Left lung (tissue), 10 donors: Measurements from ENCODE around the gene SLC22A4. TPM values are rescaled to one million over a fixed set of nuclear protein-coding genes. Genes with fewer than 3 reads are reported as not detected.

Experiments used
- ATAC-seq: fragments of 200-7000 bp; cut with Tn5 transposase; one replicate; pipeline ENCODE4 v1.9.1; 2020; ENCODE audit warnings: moderate library complexity
- DNase-seq, 4 donors: peaks; one replicate each; pipeline ENCODE4 v3.0.0-alpha.2; 2013 to 2020
- H3K27ac ChIP-seq, 2 donors: fragments of 200-600 bp; sonication (generic) in 1 of 2; one replicate each; pipeline versions ENCODE4 v1.5.0 to v1.8.0; 2020 to 2021
- H3K27me3 ChIP-seq, 2 donors: fragments of 200-600 bp; sonication (generic) in 1 of 2; one replicate each; pipeline versions ENCODE4 v1.5.0 to v1.8.0; 2020 to 2021
- H3K36me3 ChIP-seq, 2 donors: fragments of 200-600 bp; sonication (generic) in 1 of 2; one replicate each; pipeline versions ENCODE4 v1.5.0 to v1.8.0; 2020 to 2021
- H3K4me1 ChIP-seq, 2 donors: fragments of 200-600 bp; one replicate each; pipeline ENCODE4 v1.8.0; 2021
- H3K4me3 ChIP-seq, 2 donors: fragments of 200-600 bp; sonication (generic) in 1 of 2; one replicate each; pipeline versions ENCODE4 v1.5.0 to v1.8.0; 2020 to 2021; ENCODE audit warnings: mild to moderate bottlenecking in 1 of 2
- H3K9me3 ChIP-seq, 2 donors: fragments of 200-600 bp; sonication (generic) in 1 of 2; one replicate each; pipeline versions ENCODE4 v1.5.0 to v1.8.0; 2020 to 2021
- CTCF ChIP-seq, 2 donors: fragments of 200-600 bp; sonication (generic) in 1 of 2; IDR thresholded peaks; one replicate each; pipeline versions ENCODE4 v1.5.0 to v1.8.0; 2021; ENCODE audit warnings: antibody characterized with exemption in 2 of 2
- intact Hi-C, 2 donors: fragments of 100-400 bp; cut with DNase I; formaldehyde crosslinking; loops; one replicate each; pipeline versions ENCODE4 v1.11.2 to v1.14.2; 2022
- polyA plus RNA-seq, 6 donors: library from polyadenylated mRNA; unstranded; fragments of 120-200 nt; gene quantifications; one replicate each; pipeline ENCODE4 v1.2.1, GENCODE V29; 2013; ENCODE audit not compliant: insufficient read length in 6 of 6
- total RNA-seq, 2 donors: library from RNA; stranded (reverse); fragmentation: NEBNext Ultra II Directional; extraction: Animal tissue kit (Norgen Biotek cat#: 25700); gene quantifications; one replicate each; pipeline ENCODE4 v1.2.1, GENCODE V29; 2021
- donor health status: DM: no; HTN: yes; CAD: no.
- donor health status: DM: no; HTN: no; CAD: no.

SLC22A4 gene
- total and polyA plus RNA-seq, 8 donors = 1.0 to 10.3 (median 3.4) TPM

DNA sequence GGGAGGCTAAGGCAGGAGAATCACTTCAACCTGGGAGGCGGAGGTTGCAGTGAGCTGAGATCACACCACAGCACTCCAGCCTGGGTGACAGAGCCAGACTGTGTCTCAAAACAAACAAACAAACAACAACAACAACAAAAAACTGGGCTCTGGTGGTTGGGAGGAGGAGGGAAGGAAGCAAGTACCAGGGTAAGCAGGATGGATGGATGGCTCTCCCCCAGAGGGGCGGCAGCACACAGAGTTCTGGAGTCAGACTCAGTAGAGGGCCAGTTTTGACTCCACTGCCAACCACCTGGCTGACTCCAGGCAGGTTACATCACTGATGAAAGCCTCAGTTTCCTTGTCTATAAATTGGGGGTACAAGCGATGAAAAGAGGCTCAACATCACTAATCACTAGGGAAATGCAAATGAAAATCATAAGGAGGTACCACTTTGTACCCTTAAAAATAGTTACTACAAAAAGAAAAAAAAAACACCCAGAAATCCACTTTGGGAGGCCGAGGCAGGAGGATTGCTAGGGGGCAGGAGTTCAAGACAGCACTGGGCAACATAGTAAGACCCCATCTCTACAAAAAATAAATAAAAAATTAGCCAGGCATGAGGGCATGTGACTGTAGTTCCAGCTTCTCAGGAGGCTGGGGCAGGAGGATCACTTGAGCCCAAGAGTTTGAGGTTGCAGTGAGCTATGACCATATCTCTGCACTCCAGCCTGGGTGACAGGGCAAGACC is 3.2 kb downstream of the SLC22A4 start:
- Histone ChIP-seq H3K27ac (peak overlapping the region in 1 of 2 donors; percentile 98), H3K36me3 (peaks cover 0 to under 1% of the 10 kb centered on the region in 2 donors), H3K4me1 (peaks cover 6 to 66% of the 10 kb centered on the region in 2 donors), H3K27me3 (no peaks in the 10 kb centered on the region), H3K4me3 (peak overlapping the region in 1 of 2 donors; percentile 78), H3K9me3 (no peaks in the 10 kb centered on the region)
- no peak for TF ChIP-seq CTCF (IDR thresholded peaks at IDR 0.05)
- intact Hi-C loops = no loop called here
- DNase-seq = no peak
- ATAC-seq = no peak

- peak overlapping the region in 1 of 2 donors; percentile 98 for H3K27ac ChIP-seq
- H3K4me1 ChIP-seq = peaks cover 6 to 58% of the 10 kb centered on the region in 2 donors
- TF ChIP-seq CTCF (IDR thresholded peaks at IDR 0.05) = no peak
- no peaks in the 10 kb centered on the region for H3K9me3 ChIP-seq
- H3K4me3 ChIP-seq = peak overlapping the region in 1 of 2 donors; percentile 3
- intact Hi-C loops = no loop called here
- ATAC-seq (no peak), DNase-seq (no peak)
- H3K36me3 ChIP-seq = peaks cover 0 to 4% of the 10 kb centered on the region in 2 donors
- H3K27me3 ChIP-seq = no peaks in the 10 kb centered on the region
Observed at GRCh38 chr5:132298298-132299212, 4.4 kb downstream of the SLC22A4 start.

GRCh38 chr5:132299917-132300316 is 5.7 kb downstream of the SLC22A4 start:
- intact Hi-C loops = no loop called here
- no peak overlapping the region for H3K27ac ChIP-seq
- H3K36me3 ChIP-seq = peaks cover 0 to 4% of the 10 kb centered on the region in 2 donors
- no peak for DNase-seq
- H3K4me1 ChIP-seq = peaks cover 1 to 52% of the 10 kb centered on the region in 2 donors
- no peak for TF ChIP-seq CTCF (IDR thresholded peaks at IDR 0.05)
- peaks cover 0 to under 1% of the 10 kb centered on the region in 2 donors for H3K9me3 ChIP-seq
- no peaks in the 10 kb centered on the region for H3K27me3 ChIP-seq
- ATAC-seq = no peak
- H3K4me3 ChIP-seq = no peak overlapping the region

DNA sequence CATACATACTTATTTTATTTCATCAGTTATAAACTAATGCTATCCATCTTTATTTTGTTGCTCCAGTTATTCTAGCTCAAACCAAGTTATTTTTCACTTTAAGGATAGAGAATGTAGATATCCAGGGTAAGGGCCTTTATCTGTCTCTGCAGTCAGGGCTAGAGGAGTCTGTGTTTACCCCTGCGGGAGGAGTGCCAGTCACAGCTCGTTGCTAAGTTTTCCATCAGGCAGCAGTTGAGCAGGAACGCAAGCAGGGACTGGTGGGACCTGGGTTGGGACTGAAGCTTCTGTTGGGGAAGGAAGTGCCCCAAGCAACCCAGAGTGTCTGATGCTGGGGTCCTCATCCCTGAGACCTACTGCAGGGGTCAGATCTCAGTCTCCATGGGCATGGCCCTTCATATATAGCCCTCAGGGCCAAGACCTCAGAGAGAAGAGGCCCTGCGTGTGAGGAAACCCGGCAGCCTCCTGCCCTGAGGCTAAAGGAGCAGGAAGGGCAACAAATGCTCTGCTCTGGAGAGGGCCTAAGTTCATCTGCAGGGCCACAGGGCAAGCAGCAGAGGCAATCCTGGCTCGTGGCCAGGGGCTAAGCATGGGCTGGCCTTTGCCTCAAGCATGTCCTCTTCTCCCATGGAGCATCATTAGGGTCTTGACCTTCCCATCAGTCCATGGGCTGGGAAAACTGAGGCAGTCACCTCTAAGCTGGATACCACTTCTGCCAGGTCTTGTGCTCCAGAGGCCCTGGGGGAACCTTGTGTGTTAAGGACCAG is 6.6 kb downstream of the SLC22A4 start:
- no peak for TF ChIP-seq CTCF (IDR thresholded peaks at IDR 0.05)
- Histone ChIP-seq H3K36me3 (peaks cover 0 to 4% of the 10 kb centered on the region in 2 donors), H3K27me3 (no peaks in the 10 kb centered on the region), H3K4me3 (no peak overlapping the region), H3K9me3 (peaks cover 0 to 9% of the 10 kb centered on the region in 2 donors), H3K27ac (no peak overlapping the region), H3K4me1 (peaks cover 0 to 44% of the 10 kb centered on the region in 2 donors)
- ATAC-seq (no peak), DNase-seq (no peak)
- intact Hi-C loops = no loop called here
